Thymus (tissue), 11 donors: ENCODE measurements around the gene CNOT2. TPM values are rescaled to one million over a fixed set of nuclear protein-coding genes. Genes with fewer than 3 reads are reported as not detected.

Experiments
- DNase-seq, 9 donors: peaks; one replicate each; pipeline ENCODE4 v3.0.0-alpha.2; 2013; ENCODE audit warnings: low spot score in 9 of 9, low read depth in 6 of 9, missing footprints in 1 of 9
- H3K27ac ChIP-seq, 2 donors: one replicate each; pipeline ENCODE4 v1.5.1; 2013; ENCODE audit warnings: control low read depth in 1 of 2, low read depth in 1 of 2, low read length in 1 of 2, mild to moderate bottlenecking in 1 of 2, moderate library complexity in 1 of 2
- H3K27me3 ChIP-seq, 2 donors: one replicate each; pipeline ENCODE4 v1.5.1; 2013; ENCODE audit warnings: low read length in 1 of 2; ENCODE audit not compliant: control insufficient read depth in 2 of 2, insufficient read depth in 1 of 2
- H3K36me3 ChIP-seq, 2 donors: one replicate each; pipeline ENCODE4 v1.5.1; 2013; ENCODE audit warnings: low read length in 1 of 2, mild to moderate bottlenecking in 1 of 2, moderate library complexity in 1 of 2; ENCODE audit not compliant: control insufficient read depth in 2 of 2, insufficient read depth in 2 of 2
- H3K4me1 ChIP-seq, 2 donors: one replicate each; pipeline ENCODE4 v1.5.1; 2013; ENCODE audit warnings: low read length in 2 of 2; ENCODE audit not compliant: control insufficient read depth in 2 of 2, insufficient read depth in 2 of 2
- H3K4me3 ChIP-seq, 2 donors: one replicate each; pipeline ENCODE4 v1.5.1; 2013; ENCODE audit warnings: low read length in 2 of 2, control low read depth in 1 of 2, mild to moderate bottlenecking in 1 of 2
- H3K9me3 ChIP-seq, 2 donors: one replicate each; pipeline ENCODE4 v1.5.1; 2013; ENCODE audit warnings: low read length in 1 of 2, mild to moderate bottlenecking in 1 of 2; ENCODE audit not compliant: control insufficient read depth in 2 of 2, insufficient read depth in 1 of 2
- WGBS: extraction: QIAGEN DNeasy Blood & Tissue Kit; methylation state at CpG from one replicate; pipeline ENCODE4 v1.1.7; 2013; 5-methylcytosine and 5-hydroxymethylcytosine counted together
- polyA plus RNA-seq: library from polyadenylated mRNA; stranded (reverse); fragments of 200-250 nt; gene quantifications from one replicate; pipeline ENCODE4 v1.2.3, GENCODE V29; 2013
- total RNA-seq: library from RNA; stranded (reverse); fragments of 120-200 nt; gene quantifications from one replicate; pipeline ENCODE4 v1.2.4, GENCODE V29; 2013
- donor health status: healthy.

The CNOT2 gene
- total and polyA plus RNA-seq, 2 donors: 54.6 to 124 TPM

GRCh38 chr12:70402597-70402996 is 159.4 kb downstream of the CNOT2 start:
- peaks cover 4 to 7% of the 10 kb centered on the region in 2 donors for H3K36me3 ChIP-seq
- H3K4me1 ChIP-seq: no peaks in the 10 kb centered on the region
- 98% methylated on average over 1 of the region's 1 CpG for WGBS
- H3K9me3 ChIP-seq: no peaks in the 10 kb centered on the region
- no peak overlapping the region for H3K27ac ChIP-seq
- no peak overlapping the region for H3K4me3 ChIP-seq
- DNase-seq: no peak
- H3K27me3 ChIP-seq: no peaks in the 10 kb centered on the region

GRCh38 chr12:70403826-70404225 is 160.6 kb downstream of the CNOT2 start:
- peaks cover 4 to 7% of the 10 kb centered on the region in 2 donors for H3K36me3 ChIP-seq
- H3K27ac ChIP-seq: no peak overlapping the region
- H3K4me1 ChIP-seq: no peaks in the 10 kb centered on the region
- H3K9me3 ChIP-seq: no peaks in the 10 kb centered on the region
- no peak overlapping the region for H3K4me3 ChIP-seq
- no peaks in the 10 kb centered on the region for H3K27me3 ChIP-seq
- no peak for DNase-seq

Other genes starting within 250 kb of the CNOT2 start
- 3.4 TPM for gene KCNMB4, start 122.9 kb downstream of the CNOT2 start, total RNA-seq
- gene KCNMB4, start 122.9 kb downstream of the CNOT2 start, polyA plus RNA-seq: 5.0 TPM